Mammary epithelial cell (primary cell): Measurements from ENCODE around the gene CENPB.

ENCODE experiments used
- EZH2 ChIP-seq: IDR thresholded peaks from 2 replicates; pipeline ENCODE4 v1.6.1; 2012; ENCODE audit warnings: low read length, inconsistent platforms, borderline replicate concordance
- TF ChIP-seq, protein P1 (sequence below), 2 donors: IDR thresholded peaks in 1 of 2; conservative IDR thresholded peaks in 1 of 2; 2 replicates each; pipeline ENCODE4 v1.5.1; 2011 to 2012; ENCODE audit warnings: inconsistent platforms in 2 of 2, low read length in 2 of 2, mild to moderate bottlenecking in 2 of 2, control low read depth in 1 of 2, low read depth in 1 of 2; ENCODE audit not compliant: insufficient read depth in 1 of 2; ENCODE audit errors: extremely low read depth in 1 of 2

DNA sequence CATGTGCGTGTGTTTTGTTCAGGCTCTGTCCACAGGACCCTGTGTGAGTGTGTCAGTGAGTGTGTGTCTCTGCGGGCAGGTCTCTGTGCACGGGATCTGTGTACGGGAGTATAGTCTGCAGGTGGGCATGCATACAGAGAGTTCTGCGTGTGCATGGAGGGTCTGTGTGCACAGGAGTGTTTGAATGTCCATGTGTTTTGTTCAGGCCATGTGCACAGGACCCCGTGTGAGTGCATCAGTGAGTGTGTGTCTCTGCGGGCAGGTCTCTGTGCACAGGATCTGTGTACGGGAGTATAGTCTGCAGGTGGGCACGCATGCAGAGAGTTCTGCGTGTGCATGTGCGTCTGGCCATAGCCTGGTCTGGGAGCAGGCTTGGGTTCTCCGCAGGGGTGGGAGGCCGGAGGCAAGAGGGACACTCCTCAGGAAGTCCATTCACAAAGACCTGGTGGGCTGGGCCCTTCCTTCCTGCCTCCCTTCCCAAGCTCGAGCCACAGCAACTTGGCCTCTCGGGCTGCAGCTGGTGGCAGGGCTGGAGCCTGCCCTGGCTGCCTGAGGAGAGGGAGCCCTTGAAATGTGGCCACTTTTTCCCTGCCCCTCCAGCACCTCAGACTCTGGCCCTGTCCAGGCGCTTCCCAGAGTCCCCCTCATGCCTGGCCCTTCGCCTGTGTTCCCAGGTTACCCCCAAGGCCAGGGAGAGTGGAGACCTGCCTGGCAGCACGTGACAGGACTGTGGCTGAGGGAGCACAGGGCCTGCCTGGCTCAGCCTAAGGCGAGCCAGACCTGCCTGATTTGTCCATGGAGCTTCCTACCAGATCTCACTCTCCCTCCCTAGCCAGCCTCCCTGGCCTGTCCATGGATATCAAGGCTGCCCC, 47.2 kb downstream of the CENPB start:
- TF ChIP-seq, protein P1, sequence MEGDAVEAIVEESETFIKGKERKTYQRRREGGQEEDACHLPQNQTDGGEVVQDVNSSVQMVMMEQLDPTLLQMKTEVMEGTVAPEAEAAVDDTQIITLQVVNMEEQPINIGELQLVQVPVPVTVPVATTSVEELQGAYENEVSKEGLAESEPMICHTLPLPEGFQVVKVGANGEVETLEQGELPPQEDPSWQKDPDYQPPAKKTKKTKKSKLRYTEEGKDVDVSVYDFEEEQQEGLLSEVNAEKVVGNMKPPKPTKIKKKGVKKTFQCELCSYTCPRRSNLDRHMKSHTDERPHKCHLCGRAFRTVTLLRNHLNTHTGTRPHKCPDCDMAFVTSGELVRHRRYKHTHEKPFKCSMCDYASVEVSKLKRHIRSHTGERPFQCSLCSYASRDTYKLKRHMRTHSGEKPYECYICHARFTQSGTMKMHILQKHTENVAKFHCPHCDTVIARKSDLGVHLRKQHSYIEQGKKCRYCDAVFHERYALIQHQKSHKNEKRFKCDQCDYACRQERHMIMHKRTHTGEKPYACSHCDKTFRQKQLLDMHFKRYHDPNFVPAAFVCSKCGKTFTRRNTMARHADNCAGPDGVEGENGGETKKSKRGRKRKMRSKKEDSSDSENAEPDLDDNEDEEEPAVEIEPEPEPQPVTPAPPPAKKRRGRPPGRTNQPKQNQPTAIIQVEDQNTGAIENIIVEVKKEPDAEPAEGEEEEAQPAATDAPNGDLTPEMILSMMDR (conservative IDR thresholded peaks at IDR 0.05 in 1 of 2, IDR thresholded peaks at IDR 0.05 in 1 of 2; ENCODE audit: extremely low read depth in 1 of 2, insufficient read depth in 1 of 2, low read depth in 1 of 2, low read length in 2 of 2) = no peak
- no peak for TF ChIP-seq EZH2
